Lung (tissue), 12 donors: Measurements from ENCODE around the gene BSDC1. TPM values are rescaled to one million over a fixed set of nuclear protein-coding genes. Genes with fewer than 3 reads are reported as not detected.
A peak's percentile ranks its signal among the peaks of the same experiment; 100 is the strongest.

Experiments used
- ATAC-seq: fragments of 200-7000 bp; cut with Tn5 transposase; one replicate; pipeline ENCODE4 v1.9.1; 2020; ENCODE audit warnings: moderate number of reproducible peaks; ENCODE audit not compliant: insufficient read depth, low FRiP score
- DNase-seq, 3 donors: peaks; one replicate each; pipeline ENCODE4 v3.0.0-alpha.2; 2013 to 2017
- H3K27ac ChIP-seq, 2 donors: one replicate each; pipeline ENCODE4 v1.5.1; 2013; ENCODE audit warnings: mild to moderate bottlenecking in 2 of 2, moderate library complexity in 2 of 2, control low read depth in 1 of 2, inconsistent platforms in 1 of 2, low read depth in 1 of 2, low read length in 1 of 2
- H3K27me3 ChIP-seq, 3 donors: one replicate each; pipeline ENCODE4 v1.5.1; 2013; ENCODE audit warnings: low read length in 2 of 3; ENCODE audit not compliant: control insufficient read depth in 3 of 3, insufficient read depth in 3 of 3
- H3K36me3 ChIP-seq, 4 donors: one replicate each; pipeline ENCODE4 v1.5.1; 2013; ENCODE audit warnings: low read length in 4 of 4, mild to moderate bottlenecking in 1 of 4, moderate library complexity in 1 of 4; ENCODE audit not compliant: control insufficient read depth in 4 of 4, insufficient read depth in 4 of 4
- H3K4me1 ChIP-seq, 5 donors: one replicate each; pipeline ENCODE4 v1.5.1; 2013; ENCODE audit warnings: low read length in 5 of 5, mild to moderate bottlenecking in 2 of 5, moderate library complexity in 1 of 5; ENCODE audit not compliant: control insufficient read depth in 5 of 5, insufficient read depth in 5 of 5
- H3K4me3 ChIP-seq: one replicate; pipeline ENCODE4 v1.5.1; 2013; ENCODE audit warnings: mild to moderate bottlenecking, control low read depth, moderate library complexity
- H3K9ac ChIP-seq, 2 donors: one replicate each; pipeline ENCODE4 v1.5.1; 2013; ENCODE audit warnings: low read length in 2 of 2, control low read depth in 1 of 2; ENCODE audit not compliant: insufficient read depth in 1 of 2
- H3K9me3 ChIP-seq, 4 donors: one replicate each; pipeline ENCODE4 v1.5.1; 2013; ENCODE audit warnings: low read length in 3 of 4, mild to moderate bottlenecking in 1 of 4, moderate library complexity in 1 of 4; ENCODE audit not compliant: control insufficient read depth in 4 of 4, insufficient read depth in 3 of 4
- WGBS, 2 donors: extraction: QIAGEN DNeasy Blood & Tissue Kit; methylation state at CpG; one replicate each; pipeline ENCODE4 v1.1.7; 2013; 5-methylcytosine and 5-hydroxymethylcytosine counted together
- polyA plus RNA-seq, 2 donors: library from polyadenylated mRNA; stranded (reverse); fragments of 200-250 nt; gene quantifications; one replicate each; pipeline ENCODE4 v1.2.1, GENCODE V29; 2013
- total RNA-seq, 2 donors: library from RNA; depleted of rRNA in 1 of 2; stranded (reverse); fragments of >200 nt in 1 of 2; gene quantifications; one replicate each; pipeline ENCODE4 v1.2.1, GENCODE V29; 2014 to 2021
- TF ChIP-seq, protein P1 (sequence below): IDR thresholded peaks from 2 replicates; pipeline ENCODE4 v1.5.1; 2012; ENCODE audit warnings: mild to moderate bottlenecking; ENCODE audit errors: control extremely low read depth, extremely low read depth
- donor health status: control.
- donor health status: control.
- donor health status: Bipolar disorder and iron deficiency.
- donor health status: healthy.
- donor health status: DM: yes; HTN: yes; CAD: no.

The BSDC1 gene
- total and polyA plus RNA-seq, 4 donors, result 32.8 to 80.5 (median 48.3) TPM

DNA sequence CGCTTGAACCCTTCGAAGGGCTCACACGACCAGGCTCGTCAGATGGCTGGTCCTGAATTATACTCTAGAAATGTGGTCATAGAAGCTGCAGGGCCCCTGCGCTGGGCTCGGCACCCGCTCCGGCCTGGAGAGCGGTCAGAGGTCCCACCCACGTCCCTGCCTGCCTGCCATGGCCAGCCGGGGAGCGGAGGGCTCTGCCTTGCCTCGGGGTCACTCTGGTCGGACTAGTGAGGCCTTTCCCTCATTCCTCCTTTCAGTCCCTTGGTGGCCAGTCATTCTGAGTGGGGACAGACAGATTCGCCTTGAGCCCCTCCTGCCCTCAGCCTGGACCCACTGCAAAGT lies 57.7 kb downstream of the BSDC1 start:
- no peak for ATAC-seq
- Histone ChIP-seq H3K4me3 (no peak overlapping the region), H3K27me3 (no peaks in the 10 kb centered on the region), H3K36me3 (peaks cover 8 to 20% (median 13%) of the 10 kb centered on the region in 4 donors), H3K9me3 (no peaks in the 10 kb centered on the region), H3K27ac (no peak overlapping the region), H3K4me1 (peaks cover 0 to 30% (median 21%) of the 10 kb centered on the region in 5 donors), H3K9ac (no peak overlapping the region)
- TF ChIP-seq, protein P1, sequence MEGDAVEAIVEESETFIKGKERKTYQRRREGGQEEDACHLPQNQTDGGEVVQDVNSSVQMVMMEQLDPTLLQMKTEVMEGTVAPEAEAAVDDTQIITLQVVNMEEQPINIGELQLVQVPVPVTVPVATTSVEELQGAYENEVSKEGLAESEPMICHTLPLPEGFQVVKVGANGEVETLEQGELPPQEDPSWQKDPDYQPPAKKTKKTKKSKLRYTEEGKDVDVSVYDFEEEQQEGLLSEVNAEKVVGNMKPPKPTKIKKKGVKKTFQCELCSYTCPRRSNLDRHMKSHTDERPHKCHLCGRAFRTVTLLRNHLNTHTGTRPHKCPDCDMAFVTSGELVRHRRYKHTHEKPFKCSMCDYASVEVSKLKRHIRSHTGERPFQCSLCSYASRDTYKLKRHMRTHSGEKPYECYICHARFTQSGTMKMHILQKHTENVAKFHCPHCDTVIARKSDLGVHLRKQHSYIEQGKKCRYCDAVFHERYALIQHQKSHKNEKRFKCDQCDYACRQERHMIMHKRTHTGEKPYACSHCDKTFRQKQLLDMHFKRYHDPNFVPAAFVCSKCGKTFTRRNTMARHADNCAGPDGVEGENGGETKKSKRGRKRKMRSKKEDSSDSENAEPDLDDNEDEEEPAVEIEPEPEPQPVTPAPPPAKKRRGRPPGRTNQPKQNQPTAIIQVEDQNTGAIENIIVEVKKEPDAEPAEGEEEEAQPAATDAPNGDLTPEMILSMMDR, result no peak
- DNase-seq, result no peak
- WGBS, 2 donors, result 31 to 34% methylated on average over 15 of the region's 15 CpGs

DNA sequence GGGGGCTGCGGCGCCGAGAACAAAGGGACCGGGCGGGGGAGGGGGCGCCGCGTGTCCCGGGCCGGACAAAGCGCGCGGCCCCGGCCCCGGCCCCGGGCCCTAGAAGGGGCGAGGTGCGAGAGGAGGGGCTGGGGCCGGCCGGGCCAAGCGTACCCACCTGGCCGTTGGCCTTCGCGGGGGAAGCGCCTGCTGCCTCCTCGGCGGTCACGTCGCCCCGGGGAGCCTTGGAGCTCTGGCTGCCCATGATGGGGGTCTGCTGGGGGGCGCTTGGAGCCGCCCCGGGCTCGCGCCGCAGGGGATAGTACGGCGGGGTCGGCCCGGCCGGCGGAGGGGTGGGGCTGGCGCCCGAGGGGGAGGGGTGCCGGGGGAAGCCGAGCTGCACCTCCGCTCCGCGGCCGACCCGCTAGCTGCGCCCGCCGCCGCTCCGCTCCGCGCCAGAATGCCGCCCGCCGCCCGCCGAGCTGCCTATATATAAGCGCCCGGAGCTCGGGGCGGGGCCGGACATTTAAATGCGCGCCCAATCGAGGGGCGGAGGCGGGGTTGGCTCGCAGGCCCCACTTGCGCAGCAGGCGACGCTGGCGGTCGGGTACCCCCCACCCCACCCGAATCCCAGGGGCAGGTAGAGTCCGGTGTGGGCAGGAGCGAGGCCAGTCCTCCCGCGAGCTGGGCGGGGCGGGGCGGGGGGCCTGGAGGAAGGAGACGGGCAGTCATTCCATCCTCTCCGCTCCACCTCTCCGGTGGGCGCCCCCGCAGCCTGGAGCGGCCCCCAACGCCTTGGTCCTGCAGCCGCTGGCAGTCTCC lies 58.3 kb downstream of the BSDC1 start, which contains the start of gene MARCKSL1:
Gene MARCKSL1 (minus strand): TSS at position 444 of the 801 bp plus-strand sequence. CDS start 200 bp downstream, at position 244.
- 1% methylated on average over 50 to 95 of the region's 95 CpGs for WGBS, 2 donors
- H3K36me3 ChIP-seq, result peaks cover 8 to 20% (median 15%) of the 10 kb centered on the region in 4 donors
- H3K9ac ChIP-seq, result peak within 1 kb of the TSS in 1 of 2 donors; percentile 77
- ATAC-seq, result peak; percentile 70
- peaks cover 0 to 30% (median 21%) of the 10 kb centered on the region in 5 donors for H3K4me1 ChIP-seq
- H3K27ac ChIP-seq, result peak within 1 kb of the TSS; percentile 37 to 57
- DNase-seq, result peak; percentile 89 to 92 (median 90)
- peak within 1 kb of the TSS; percentile 51 for H3K4me3 ChIP-seq
- H3K27me3 ChIP-seq, result no peaks in the 10 kb centered on the region
- TF ChIP-seq, protein P1, result no peak
- no peaks in the 10 kb centered on the region for H3K9me3 ChIP-seq

DNA sequence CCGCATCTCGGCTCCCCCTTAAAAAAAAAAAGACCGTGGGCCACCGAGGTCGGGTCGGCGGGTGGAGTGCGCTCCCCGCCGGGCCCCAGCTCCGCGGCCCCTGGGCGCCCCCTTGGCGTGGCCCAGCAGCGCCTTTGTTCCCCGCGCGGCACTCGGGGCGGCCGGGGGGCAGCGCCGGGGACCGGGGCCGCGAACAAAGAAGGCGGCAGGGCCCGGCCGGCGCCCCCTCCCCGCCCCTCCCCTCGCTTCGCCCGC lies 58.8 kb downstream of the BSDC1 start:
- peaks cover 0 to 30% (median 21%) of the 10 kb centered on the region in 5 donors for H3K4me1 ChIP-seq

More for the DNA sequence above, 58.8 kb downstream of the BSDC1 start:
- ATAC-seq (no peak), DNase-seq (no peak)
- H3K4me3 ChIP-seq, result peak overlapping the region; percentile 51
- peaks cover 12 to 25% (median 19%) of the 10 kb centered on the region in 4 donors for H3K36me3 ChIP-seq
- TF ChIP-seq, protein P1, result no peak
- no peak overlapping the region for H3K9ac ChIP-seq
- WGBS, 2 donors, result 0 to 1% methylated on average over 26 to 34 of the region's 34 CpGs
- peak overlapping the region in 1 of 2 donors; percentile 57 for H3K27ac ChIP-seq
- no peaks in the 10 kb centered on the region for H3K27me3 ChIP-seq
- no peaks in the 10 kb centered on the region for H3K9me3 ChIP-seq
